ENCODE measurements around the gene C10orf105. TPM values are rescaled to one million over a fixed set of nuclear protein-coding genes. Genes with fewer than 3 reads are reported as not detected.

Gene C10orf105
- total and polyA plus RNA-seq, 2 donors (not counting 1 experiment from before 2014, with no cell fraction given): under 0.01 to 0.14 TPM

- H3K79me2 ChIP-seq (ENCODE audit: control insufficient read depth, insufficient read depth, low read length): no peaks in the 10 kb centered on the region
- no peak overlapping the region for H3K4me3 ChIP-seq (replicated peaks in 1 of 4; ENCODE audit: control extremely low read depth in 1 of 4, insufficient read depth in 1 of 4, low read depth in 3 of 4, low read length in 4 of 4)
- TF ChIP-seq CTCF (conservative IDR thresholded peaks at IDR 0.05 in 1 of 2, IDR thresholded peaks at IDR 0.05 in 1 of 2; ENCODE audit: low read depth in 1 of 2, low read length in 2 of 2): no peak
- no peak for TF ChIP-seq EZH2 (IDR thresholded peaks at IDR 0.05; ENCODE audit: low read length, missing control alignments)
- no peaks in the 10 kb centered on the region for H3K36me3 ChIP-seq (ENCODE audit: control insufficient read depth, insufficient read depth, low read length)
- H3K4me1 ChIP-seq (ENCODE audit: control insufficient read depth, extremely low read depth, insufficient read depth, low read length): no peaks in the 10 kb centered on the region
- H2AFZ ChIP-seq (ENCODE audit: low read length): no peak overlapping the region
- H3K9ac ChIP-seq (ENCODE audit: insufficient read depth, low read length): no peak overlapping the region
- H3K27me3 ChIP-seq (ENCODE audit: control insufficient read depth, insufficient read depth, low read length): no peaks in the 10 kb centered on the region
- H3K4me2 ChIP-seq (ENCODE audit: extremely low read depth, insufficient read depth, low read length): no peak overlapping the region
- no peak for DNase-seq (ENCODE audit: low read depth in 2 of 2)
- H4K20me1 ChIP-seq (ENCODE audit: control insufficient read depth, extremely low read depth, insufficient read depth, low read length): no peaks in the 10 kb centered on the region
- H3K9me3 ChIP-seq (ENCODE audit: control insufficient read depth, insufficient read depth, low read depth, low read length): no peaks in the 10 kb centered on the region
- H3K27ac ChIP-seq (ENCODE audit: insufficient read depth, low read length): no peak overlapping the region
Measured at GRCh38 chr10:71694039-71694501, 25.5 kb downstream of the C10orf105 start.

GRCh38 chr10:71693377-71693776 lies 26.2 kb downstream of the C10orf105 start:
- H3K4me2 ChIP-seq (ENCODE audit: extremely low read depth, insufficient read depth, low read length): no peak overlapping the region
- no peaks in the 10 kb centered on the region for H3K4me1 ChIP-seq (ENCODE audit: control insufficient read depth, extremely low read depth, insufficient read depth, low read length)
- no peaks in the 10 kb centered on the region for H4K20me1 ChIP-seq (ENCODE audit: control insufficient read depth, extremely low read depth, insufficient read depth, low read length)
- H3K9ac ChIP-seq (ENCODE audit: insufficient read depth, low read length): no peak overlapping the region
- H3K36me3 ChIP-seq (ENCODE audit: control insufficient read depth, insufficient read depth, low read length): no peaks in the 10 kb centered on the region
- H3K79me2 ChIP-seq (ENCODE audit: control insufficient read depth, insufficient read depth, low read length): no peaks in the 10 kb centered on the region
- no peak overlapping the region for H3K27ac ChIP-seq (ENCODE audit: insufficient read depth, low read length)
- DNase-seq (ENCODE audit: low read depth in 2 of 2): peak in 1 of 2 donors; percentile 6
- H2AFZ ChIP-seq (ENCODE audit: low read length): no peak overlapping the region
- H3K4me3 ChIP-seq (replicated peaks in 1 of 4; ENCODE audit: control extremely low read depth in 1 of 4, insufficient read depth in 1 of 4, low read depth in 3 of 4, low read length in 4 of 4): no peak overlapping the region
- no peak for TF ChIP-seq EZH2 (IDR thresholded peaks at IDR 0.05; ENCODE audit: low read length, missing control alignments)
- TF ChIP-seq CTCF (conservative IDR thresholded peaks at IDR 0.05 in 1 of 2, IDR thresholded peaks at IDR 0.05 in 1 of 2; ENCODE audit: low read depth in 1 of 2, low read length in 2 of 2): no peak
- no peaks in the 10 kb centered on the region for H3K9me3 ChIP-seq (ENCODE audit: control insufficient read depth, insufficient read depth, low read depth, low read length)
- H3K27me3 ChIP-seq (ENCODE audit: control insufficient read depth, insufficient read depth, low read length): no peaks in the 10 kb centered on the region

GRCh38 chr10:71692598-71693306 lies 26.8 kb downstream of the C10orf105 start:
- Histone ChIP-seq H3K4me2 (ENCODE audit: extremely low read depth, insufficient read depth, low read length) (no peak overlapping the region), H3K36me3 (ENCODE audit: control insufficient read depth, insufficient read depth, low read length) (no peaks in the 10 kb centered on the region), H3K9ac (ENCODE audit: insufficient read depth, low read length) (no peak overlapping the region), H2AFZ (ENCODE audit: low read length) (no peak overlapping the region), H3K4me3 (replicated peaks in 1 of 4; ENCODE audit: control extremely low read depth in 1 of 4, insufficient read depth in 1 of 4, low read depth in 3 of 4, low read length in 4 of 4) (no peak overlapping the region), H3K27ac (ENCODE audit: insufficient read depth, low read length) (no peak overlapping the region), H3K27me3 (ENCODE audit: control insufficient read depth, insufficient read depth, low read length) (no peaks in the 10 kb centered on the region), H3K4me1 (ENCODE audit: control insufficient read depth, extremely low read depth, insufficient read depth, low read length) (no peaks in the 10 kb centered on the region), H4K20me1 (ENCODE audit: control insufficient read depth, extremely low read depth, insufficient read depth, low read length) (no peaks in the 10 kb centered on the region), H3K79me2 (ENCODE audit: control insufficient read depth, insufficient read depth, low read length) (no peaks in the 10 kb centered on the region), H3K9me3 (ENCODE audit: control insufficient read depth, insufficient read depth, low read depth, low read length) (no peaks in the 10 kb centered on the region)
- no peak for DNase-seq (ENCODE audit: low read depth in 2 of 2)
- TF ChIP-seq EZH2 (IDR thresholded peaks at IDR 0.05; ENCODE audit: low read length, missing control alignments): no peak
- TF ChIP-seq CTCF (conservative IDR thresholded peaks at IDR 0.05 in 1 of 2, IDR thresholded peaks at IDR 0.05 in 1 of 2; ENCODE audit: low read depth in 1 of 2, low read length in 2 of 2): no peak

Measured in fibroblast of lung (primary cell).